GM12865 (cell line): Measurements from ENCODE around the gene MID1.

Experiments
- DNase-seq: peaks from one replicate; pipeline ENCODE4 v3.0.0; 2010; ENCODE audit warnings: low read depth
- H3K4me3 ChIP-seq: 2 replicates; pipeline ENCODE4 v1.5.1; 2011; ENCODE audit warnings: mild to moderate bottlenecking, low read depth, low read length, control low read depth
- CTCF ChIP-seq: IDR thresholded peaks from 2 replicates; pipeline ENCODE4 v1.5.1; 2011; ENCODE audit warnings: low read length, control low read depth, low read depth, inconsistent platforms; ENCODE audit not compliant: insufficient read depth; ENCODE audit errors: missing control alignments

The MID1 gene

GRCh38 chrX:10569946-10570345 lies 50.4 kb downstream of the MID1 start:
- DNase-seq: no peak
- no peak overlapping the region for H3K4me3 ChIP-seq
- TF ChIP-seq CTCF: no peak

GRCh38 chrX:10568428-10568827 lies 52.0 kb downstream of the MID1 start:
- DNase-seq: no peak
- H3K4me3 ChIP-seq: no peak overlapping the region
- TF ChIP-seq CTCF: no peak

GRCh38 chrX:10567136-10567535 lies 53.2 kb downstream of the MID1 start:
- TF ChIP-seq CTCF: no peak
- no peak for DNase-seq
- no peak overlapping the region for H3K4me3 ChIP-seq

GRCh38 chrX:10566716-10567097 lies 53.7 kb downstream of the MID1 start:
- H3K4me3 ChIP-seq: no peak overlapping the region
- DNase-seq: no peak
- TF ChIP-seq CTCF: no peak

GRCh38 chrX:10564484-10564883 lies 55.9 kb downstream of the MID1 start:
- DNase-seq: no peak
- TF ChIP-seq CTCF: no peak
- H3K4me3 ChIP-seq: no peak overlapping the region

- no peak overlapping the region for H3K4me3 ChIP-seq
- DNase-seq: no peak
- TF ChIP-seq CTCF: no peak
Measured at GRCh38 chrX:10557166-10557565, 63.2 kb downstream of the MID1 start.

GRCh38 chrX:10556405-10556804 lies 64.0 kb downstream of the MID1 start:
- no peak for DNase-seq
- H3K4me3 ChIP-seq: no peak overlapping the region
- no peak for TF ChIP-seq CTCF
